Activated CD4-positive, alpha-beta T cell treated with anti-CD3 and anti-CD28 coated beads for 1 hour (primary cell): Measurements from ENCODE around the gene CELA2A.
"Not testable (repeated sequence)": the region's sequence is repeated elsewhere in the genome, so short reads cannot be mapped to it uniquely, and the experiment has no call there.

Experiments
- DNase-seq: peaks from one replicate; pipeline ENCODE4 v3.0.0-alpha.2; 2020

The CELA2A gene

DNA sequence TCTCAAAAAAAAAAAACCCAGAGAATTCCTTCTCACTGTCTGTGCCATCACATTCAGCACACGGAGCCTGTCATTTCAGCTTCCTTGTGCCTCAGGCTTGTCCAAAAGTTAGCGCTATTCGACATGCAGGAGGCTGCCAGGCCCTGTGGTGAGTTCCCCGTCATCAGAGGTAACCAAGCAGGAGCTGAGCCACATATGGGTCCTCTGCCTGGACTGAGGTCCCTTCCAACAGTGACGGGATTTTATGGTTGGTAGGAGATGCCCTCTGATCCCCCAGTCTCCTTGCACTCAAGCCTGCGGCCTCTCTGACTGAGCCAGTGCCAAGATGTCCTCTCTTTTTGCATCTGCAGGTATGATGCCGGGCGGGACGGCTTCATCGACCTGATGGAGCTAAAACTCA is 31.0 kb upstream of the CELA2A start:
- no peak for DNase-seq

DNA sequence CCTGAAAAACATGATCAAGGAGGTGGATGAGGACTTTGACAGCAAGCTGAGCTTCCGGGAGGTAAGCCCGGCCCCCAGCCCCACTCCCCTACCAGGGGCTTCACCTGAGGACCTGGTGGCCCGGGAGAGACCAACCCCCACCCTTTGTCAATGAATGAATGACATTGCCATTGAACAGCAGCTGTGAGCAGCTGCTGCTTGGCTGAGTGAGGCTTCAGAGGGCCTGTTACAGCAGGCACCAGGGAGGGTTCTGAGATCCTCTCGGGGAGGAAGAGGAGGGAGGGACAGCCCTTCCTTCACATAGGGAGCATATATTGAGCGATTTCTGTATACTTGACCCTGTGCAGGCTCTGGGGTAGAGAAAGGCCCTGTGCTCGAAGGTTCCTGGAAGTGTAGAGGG is 30.6 kb upstream of the CELA2A start:
- DNase-seq = no peak

DNA sequence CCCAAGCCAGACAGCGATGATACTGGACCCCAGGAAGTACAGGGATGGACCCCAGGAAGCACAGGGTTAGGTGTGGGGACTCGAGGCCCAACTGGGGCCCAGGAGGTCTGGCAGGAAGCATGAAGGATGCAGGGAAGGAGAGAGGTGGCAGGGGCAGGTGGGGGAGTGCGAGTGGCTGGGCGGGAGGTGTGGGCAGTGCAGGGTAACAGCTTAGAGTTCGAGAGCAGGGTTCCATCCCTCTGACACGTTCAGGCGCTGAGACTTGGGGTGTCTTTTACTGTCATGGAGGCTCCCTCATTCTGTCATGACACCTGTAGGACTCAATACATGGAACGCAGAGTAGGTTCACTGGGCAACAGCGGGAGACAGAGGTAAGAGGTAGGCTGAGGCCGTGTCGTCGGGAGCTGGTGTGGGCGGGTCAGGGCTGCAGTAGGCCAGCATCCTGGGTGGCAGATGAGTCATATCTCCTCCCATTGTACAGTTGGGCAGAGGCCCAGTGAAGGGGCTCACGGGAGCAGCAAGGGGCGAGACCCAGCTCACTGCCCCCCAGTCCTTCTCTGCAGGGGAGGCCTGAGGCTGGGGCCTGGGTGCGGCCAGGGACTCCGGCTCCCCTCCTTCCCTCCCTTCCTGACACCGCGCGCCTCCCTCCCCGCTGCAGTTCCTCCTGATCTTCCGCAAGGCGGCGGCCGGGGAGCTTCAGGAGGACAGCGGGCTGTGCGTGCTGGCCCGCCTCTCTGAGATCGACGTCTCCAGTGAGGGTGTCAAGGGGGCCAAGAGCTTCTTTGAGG is 29.8 kb upstream of the CELA2A start:
- DNase-seq = no peak

DNA sequence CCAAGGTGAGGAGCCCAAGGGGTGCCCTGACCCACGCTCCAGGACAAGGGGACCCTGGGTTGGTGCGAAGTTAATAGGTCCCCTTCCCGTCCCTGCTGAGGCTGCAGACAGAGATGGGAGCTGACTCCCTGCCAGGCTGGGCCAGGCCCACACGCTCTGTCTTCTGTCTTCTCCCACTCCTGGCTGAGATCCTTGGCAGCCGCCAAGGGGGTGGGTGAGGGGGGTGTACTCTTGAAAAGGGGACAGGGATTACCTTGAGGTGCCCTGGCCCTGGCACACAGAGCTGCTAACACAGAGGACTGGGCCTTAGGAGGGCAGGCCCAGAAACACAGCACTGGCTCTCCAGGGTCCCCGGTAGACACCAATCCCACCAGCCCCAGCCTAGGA is 29.3 kb upstream of the CELA2A start:
- no peak for DNase-seq

DNA sequence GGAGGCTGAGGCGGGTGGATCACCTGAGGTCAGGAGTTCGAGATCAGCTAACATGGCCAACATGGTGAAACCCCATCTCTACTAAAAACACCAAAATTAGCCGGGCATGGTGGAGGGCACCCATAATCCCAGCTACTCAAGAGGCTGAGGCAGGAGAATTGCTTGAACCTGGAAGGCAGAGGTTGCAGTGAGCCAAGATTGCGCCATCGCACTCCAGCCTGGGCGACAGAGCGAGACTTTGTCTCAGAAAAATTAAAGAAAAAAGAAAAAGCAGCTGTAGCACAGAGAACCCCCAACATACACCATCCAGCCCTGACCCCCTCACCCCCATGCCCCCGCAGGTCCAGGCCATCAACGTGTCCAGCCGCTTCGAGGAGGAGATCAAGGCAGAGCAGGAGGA is 28.3 kb upstream of the CELA2A start:
- not testable (repeated sequence) for DNase-seq

DNA sequence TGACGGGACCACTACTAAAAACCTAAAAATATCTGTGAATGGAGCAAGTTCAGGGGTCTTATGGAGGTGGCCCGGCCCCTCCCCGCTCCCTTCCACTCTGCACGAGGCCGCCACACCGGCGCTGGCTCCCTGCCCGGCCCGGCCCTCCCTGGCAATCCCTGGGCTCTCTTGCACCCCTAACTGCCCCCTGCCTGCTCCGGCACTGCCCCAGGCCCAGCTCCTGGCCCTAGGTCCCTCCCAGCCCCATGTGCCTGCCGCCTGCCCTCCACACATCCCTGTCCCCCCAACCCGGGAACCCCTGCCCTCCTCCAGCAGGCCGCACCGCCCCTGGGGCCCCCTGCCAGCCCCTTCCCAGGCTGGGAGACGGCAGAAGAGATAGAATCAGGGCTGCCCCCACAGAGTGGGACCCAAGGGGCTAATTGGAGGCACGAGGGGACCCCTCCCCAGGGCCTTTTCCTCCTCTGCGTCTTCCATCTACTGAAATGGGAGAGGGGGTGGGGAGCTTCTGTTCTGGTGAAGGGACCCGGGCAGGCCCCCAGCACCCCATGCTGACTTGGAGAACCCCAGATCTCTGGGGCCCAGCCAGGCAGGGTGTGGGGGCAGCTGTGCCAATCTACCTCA is 27.6 kb upstream of the CELA2A start:
- no peak for DNase-seq

DNA sequence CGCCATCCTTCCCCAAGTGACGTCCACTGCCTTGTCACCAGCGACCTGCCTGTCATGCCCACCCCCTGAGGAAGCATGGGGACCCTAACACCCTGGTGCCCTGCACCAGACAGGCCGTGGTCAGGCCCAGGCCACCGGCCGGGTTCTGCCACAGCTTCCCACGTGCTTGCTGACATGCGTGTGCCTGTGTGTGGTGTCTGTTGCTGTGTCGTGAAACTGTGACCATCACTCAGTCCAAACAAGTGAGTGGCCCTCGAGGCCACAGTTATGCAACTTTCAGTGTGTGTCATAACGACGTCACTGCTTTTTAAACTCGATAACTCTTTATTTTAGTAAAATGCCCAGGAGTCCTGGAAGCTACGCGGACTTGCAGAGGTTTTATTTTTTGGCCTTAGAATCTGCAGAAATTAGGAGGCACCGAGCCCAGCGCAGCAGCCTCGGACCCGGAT is 26.8 kb upstream of the CELA2A start:
- DNase-seq = no peak

DNA sequence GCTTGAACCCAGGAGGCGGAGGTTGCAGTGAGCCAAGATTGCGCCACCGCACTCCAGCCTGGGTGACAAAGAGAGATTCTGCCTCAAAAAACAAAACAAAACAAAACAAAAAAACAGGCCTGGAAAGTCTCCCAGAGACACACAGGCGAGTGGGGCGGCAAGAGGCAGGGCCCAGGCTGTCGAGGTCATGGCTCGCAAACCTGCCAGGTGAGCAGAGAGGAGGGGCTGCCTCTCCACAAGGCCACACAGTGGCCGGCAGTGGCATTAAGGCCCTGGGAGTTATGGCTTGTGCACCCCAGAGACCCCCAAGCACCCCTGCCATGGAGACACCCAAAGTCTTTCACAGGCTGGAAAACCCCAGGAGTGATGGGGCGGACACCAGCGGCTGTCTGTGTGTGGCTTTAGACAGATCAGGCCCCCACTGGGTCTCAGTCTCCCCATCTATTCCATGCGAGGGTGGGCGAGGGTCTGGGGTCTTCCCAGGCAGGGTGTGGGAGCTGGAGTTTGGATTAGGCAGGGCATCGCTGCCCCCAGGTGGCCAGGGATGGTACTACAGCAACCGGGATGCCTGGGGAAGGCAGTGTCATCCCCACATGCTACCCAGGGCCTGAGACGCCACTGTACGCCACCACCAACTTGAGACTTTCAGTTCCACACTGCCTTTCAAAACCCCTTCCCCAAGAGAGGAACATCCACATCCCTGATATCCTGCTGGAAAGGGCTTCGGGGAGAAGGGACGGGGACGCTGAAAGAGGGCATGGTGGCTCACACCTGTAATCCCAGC is 25.6 kb upstream of the CELA2A start:
- DNase-seq = peak; percentile 61

DNA sequence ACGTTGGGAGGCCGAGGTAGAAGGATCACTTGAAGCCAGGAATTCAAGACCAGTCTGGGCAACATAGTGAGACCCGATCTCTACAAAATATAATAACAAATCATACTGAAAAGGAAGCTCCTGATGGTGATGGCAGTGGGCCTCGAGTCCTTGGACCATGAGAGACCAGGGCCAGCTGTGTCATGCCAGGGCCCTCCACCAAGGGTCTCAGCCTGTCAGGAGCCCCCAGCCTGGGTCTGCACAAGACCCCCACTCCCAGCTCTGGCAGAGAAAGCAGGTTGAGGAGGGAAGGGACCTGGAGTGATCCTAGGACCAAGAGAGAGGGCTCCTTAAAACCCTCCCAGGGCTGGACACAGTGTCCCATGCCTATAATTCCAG is 25.0 kb upstream of the CELA2A start:
- DNase-seq = no peak

DNA sequence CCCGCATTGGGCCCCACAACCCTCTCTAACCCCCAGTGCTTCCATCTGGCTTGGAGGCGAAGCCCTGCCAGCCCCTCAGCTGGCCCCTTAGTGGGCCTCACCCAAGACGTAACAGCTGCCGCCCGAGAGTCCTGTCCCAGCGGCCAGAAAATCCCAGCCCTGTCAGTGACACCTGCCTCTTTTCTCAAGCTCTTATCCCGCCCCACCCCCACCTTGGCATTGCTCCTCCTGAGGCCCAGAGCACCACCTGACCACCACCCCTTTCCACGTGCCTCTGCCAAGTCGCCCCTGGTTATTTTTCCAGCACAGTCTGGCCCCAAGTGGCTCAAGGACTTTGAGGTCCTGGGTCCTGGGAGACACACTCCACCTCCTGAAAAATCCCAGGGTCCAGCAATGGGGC is 24.2 kb upstream of the CELA2A start:
- no peak for DNase-seq

DNA sequence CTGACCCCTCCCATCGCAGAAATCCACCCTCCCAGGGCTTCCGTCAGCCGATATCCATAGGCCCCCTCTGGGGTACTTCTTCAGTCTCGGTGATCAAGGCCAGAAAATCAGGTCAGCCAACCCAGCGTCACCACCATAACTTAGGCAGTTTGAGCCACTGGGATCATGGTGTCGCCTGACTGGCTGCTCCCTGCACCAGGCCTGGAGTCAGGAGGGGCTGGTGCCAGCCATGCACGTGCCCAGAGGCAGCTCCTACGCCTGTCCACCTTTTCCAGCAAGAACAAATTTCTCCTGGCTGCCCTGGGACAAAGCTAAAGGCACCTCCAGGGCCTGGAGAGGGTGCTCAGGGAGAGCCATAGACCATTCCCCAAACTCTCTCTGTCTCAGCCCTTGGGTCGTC is 23.1 kb upstream of the CELA2A start:
- no peak for DNase-seq

DNA sequence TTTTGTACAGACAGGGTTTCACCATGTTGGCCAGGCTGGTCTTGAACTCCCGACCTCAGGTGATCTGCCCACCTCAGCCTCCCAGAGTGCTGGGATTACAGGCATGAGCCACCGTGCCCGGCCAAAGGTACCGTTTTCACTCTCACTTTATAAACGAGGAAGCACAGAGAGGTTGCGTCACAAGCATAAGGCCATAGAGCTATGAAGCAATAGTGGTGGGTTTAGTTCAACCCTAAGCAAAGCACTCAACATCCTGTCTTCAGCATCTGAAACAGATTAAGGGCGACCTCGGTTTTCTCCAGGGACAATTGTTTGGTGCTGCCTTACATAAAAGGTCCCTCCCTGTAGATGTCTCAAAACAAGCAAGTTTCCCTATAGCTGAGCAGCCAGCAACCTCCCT is 21.8 kb upstream of the CELA2A start:
- not testable (repeated sequence) for DNase-seq

DNA sequence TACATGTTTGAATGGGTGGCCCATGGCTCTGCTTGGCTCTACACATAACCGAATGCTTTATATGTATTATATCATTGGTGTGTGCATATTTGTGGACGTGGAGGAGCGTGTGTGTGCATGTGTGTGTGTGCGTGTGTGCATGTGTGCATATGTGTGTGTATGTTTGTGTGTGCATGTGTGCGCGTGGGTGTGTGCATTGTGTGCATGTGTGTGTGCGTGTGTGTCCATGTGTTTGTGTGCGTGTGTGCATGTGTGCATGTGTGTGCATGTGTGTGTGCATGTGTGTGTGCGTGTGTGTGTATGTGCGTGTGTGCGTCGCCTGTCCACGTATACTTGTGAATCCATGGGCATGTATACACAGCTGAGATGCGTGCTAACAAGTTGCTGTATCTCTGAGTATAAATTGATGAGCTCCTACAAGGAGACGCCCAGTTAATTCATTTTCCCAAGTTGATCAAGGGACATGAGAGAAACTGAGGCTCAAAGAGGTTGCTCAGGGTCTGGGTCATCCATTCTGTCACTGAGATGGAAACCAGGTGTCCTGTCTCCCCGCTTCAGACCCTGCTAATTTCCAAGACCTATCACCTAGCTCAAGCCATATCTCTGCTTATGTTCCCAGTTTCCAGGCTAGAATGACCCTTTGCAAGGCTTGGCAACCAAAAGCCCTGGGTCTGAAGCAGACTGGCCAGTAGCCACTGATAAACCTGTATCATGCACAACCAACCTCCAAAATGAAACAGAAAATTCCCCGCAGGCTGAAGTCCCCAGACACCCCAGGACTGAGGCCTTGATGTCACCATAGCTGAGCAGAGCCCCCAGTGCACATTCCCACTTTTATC is 21.1 kb upstream of the CELA2A start:
- DNase-seq = no peak

DNA sequence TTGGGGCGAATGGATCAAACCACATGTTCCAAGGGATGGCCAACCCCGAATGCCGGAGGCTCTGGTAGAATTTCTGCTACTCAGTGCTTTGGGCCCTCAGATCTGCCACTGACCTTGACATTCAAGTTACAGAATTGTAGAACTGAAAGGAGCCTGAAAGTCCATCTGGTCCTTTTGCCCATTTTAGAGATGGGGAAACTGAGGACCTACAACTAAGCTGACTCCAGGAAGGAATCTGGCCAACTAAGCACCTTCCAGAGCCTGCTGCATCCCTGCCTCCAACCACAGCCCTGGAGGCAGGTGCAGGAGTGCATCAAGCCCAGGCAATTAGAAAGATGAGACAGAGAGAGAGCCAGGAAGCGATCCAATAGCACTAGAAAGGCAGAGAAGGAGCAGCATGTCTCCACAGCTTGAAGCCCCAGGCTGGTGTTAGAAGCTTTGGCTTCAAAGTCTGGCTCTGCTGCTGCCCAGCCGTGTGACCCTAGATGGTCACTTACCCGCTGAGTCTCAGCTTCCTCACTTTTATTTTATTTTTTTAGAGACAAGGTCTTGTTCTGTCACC is 19.6 kb upstream of the CELA2A start:
- DNase-seq = no peak

DNA sequence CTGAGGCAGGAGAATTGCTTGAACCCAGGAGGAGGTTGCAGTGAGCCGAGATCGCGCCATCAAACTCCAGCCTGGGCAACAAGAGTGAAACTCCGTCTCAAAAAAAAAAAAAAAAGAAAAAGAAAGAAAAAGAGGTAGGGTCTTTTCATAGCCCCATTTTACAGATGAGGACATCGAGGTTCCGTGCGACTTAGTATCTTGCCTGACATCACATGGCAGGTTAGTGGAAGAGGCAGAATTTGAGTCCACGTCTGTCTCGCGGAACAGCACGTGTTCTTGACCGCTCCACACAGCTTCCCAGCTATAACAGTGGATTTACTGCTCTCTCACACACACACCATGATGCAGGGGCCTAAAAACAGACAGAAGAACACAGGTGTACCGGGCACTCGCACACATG is 17.2 kb upstream of the CELA2A start:
- DNase-seq = no peak

DNA sequence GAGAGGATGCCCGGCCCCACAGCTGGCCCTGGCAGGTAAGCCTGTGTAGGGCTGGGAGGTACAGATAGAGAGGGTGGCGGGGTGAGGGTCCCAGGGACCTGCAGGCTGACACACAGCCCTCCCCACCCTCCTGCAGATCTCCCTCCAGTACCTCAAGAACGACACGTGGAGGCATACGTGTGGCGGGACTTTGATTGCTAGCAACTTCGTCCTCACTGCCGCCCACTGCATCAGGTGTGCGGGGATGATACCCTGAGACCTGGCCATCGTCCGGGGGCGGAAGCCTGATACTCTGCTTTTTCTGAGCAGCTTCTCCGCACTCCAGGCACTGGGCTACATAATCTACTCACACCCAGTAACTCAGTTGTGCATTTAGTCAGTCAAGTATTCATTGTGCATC is 16.2 kb upstream of the CELA2A start:
- no peak for DNase-seq

DNA sequence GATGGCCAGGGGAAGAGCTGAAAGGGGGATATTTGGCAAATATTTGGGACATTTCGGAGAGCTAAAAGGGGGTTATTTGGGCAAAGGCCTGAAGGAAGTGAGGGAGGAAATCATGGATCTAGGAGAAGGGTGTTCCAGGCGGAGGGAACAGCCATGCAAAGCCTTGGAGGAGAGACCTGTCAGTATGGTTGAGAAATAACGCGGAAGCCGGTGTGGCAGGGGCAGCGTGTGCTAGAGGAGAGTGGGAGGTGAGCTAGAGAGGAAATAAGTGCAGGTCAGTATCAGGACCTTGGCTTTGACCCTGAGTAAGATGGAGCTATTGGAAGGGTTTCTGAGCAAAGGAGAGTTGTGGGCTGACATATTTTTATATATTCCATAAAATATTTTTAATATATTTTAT is 15.3 kb upstream of the CELA2A start:
- DNase-seq = no peak

DNA sequence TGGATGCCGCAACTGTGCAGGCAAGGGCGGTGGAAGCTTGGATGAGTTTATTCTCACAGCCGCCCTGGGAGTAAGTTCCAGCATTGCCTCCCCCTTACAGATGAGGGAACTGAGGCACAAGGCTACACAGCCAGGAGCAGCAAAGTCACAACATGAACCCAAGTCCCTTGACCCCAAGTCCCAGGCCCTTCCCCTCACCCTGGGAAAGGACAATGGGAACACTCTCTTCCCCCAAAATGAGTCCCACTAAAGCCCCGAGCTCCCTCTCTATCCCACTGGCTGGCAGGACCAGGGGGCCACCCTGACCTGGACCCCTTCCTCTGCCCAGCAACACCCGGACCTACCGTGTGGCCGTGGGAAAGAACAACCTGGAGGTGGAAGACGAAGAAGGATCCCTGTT is 14.4 kb upstream of the CELA2A start:
- DNase-seq = no peak

DNA sequence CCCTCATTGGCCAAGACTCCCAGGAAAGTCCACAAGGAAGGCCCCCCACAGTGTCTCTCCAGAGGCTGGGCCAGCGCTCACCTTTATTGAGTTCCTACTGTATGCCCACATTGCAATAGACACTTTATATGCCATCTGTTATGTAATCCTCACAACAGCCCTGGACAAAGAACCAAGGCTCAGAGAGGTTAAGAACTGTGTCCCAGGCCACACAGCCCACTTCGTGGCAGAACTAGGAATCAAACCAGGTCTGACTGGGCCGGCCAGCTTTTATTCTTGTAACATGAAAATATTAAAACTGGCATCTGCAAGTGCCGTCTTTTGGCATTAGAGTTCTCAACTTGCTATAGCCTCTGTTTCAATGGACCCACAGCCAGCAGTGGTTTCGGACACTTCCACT is 13.8 kb upstream of the CELA2A start:
- no peak for DNase-seq

DNA sequence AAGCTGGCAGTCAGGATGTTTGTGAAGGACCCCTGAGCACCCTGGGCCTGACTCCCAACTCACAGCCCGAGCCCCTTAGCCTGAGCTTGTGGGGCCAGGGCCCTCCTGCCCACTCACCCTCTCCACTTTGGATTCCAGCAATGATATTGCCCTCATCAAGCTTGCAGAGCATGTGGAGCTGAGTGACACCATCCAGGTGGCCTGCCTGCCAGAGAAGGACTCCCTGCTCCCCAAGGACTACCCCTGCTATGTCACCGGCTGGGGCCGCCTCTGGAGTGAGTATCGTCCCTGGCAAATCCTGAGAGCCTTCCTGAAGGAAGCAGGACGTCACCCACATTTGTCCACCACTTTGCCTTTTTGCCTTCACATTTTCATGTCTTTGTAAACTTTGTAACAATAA is 13.3 kb upstream of the CELA2A start:
- DNase-seq = no peak

DNA sequence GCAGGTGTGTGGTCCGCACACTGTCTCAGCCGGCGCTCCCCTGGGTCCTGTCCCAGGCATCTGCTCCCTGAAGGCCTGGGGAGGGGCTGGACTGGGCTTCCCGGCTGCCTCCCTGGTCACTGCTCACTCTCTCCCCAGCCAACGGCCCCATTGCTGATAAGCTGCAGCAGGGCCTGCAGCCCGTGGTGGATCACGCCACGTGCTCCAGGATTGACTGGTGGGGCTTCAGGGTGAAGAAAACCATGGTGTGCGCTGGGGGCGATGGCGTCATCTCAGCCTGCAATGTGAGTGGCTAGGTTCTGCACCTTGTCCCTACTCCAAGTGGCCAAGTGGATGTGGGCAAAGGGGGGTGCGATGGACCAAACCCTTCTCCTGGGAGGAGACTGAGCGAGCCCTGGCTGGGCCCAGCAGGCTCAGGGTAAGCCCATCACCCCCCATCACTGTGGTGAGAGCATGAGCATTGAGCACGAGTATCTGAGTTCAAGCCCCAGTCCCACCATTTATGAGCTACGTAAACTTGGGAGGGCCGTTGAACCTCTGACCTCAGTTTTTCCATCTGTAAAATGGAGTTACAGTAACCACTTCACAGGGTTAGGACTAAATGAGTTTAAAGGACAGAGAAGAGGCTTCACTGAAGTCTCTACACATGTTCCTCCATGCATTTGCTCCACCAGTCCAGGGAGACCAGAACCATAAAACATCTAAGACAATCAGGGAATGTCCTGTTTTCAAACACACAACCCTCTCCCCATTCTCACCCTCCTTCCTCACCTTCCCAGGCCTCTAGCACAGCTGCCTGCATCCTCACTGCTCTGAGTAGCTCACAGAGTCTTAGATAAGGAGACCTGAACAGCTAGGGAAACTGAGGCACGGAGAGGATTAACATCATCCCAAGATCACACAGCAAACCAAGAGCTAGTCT is 11.8 kb upstream of the CELA2A start:
- DNase-seq = no peak
